T-helper 9 cell (primary cell): ENCODE results near the gene LCE5A.
"Not testable (repeated sequence)": the region's sequence is repeated elsewhere in the genome, so short reads cannot be mapped to it uniquely, and the experiment has no call there.

Experiments used
- DNase-seq: peaks from one replicate; pipeline ENCODE4 v3.0.0-alpha.2; 2020

The LCE5A gene

GRCh38 chr1:152517237-152517811 lies 6.7 kb downstream of the LCE5A start:
- DNase-seq = no peak

GRCh38 chr1:152519851-152520250 lies 9.2 kb downstream of the LCE5A start:
- DNase-seq = no peak

- no peak for DNase-seq
Observed at GRCh38 chr1:152520561-152521090, 10.0 kb downstream of the LCE5A start.

- DNase-seq = no peak
Observed at GRCh38 chr1:152525080-152525641, 14.6 kb downstream of the LCE5A start.

GRCh38 chr1:152533327-152533938 lies 22.8 kb downstream of the LCE5A start:
- no peak for DNase-seq

- no peak for DNase-seq
Observed at GRCh38 chr1:152535774-152536173, 25.2 kb downstream of the LCE5A start.

GRCh38 chr1:152537496-152537895 lies 26.9 kb downstream of the LCE5A start:
- no peak for DNase-seq

GRCh38 chr1:152539901-152540300 lies 29.3 kb downstream of the LCE5A start:
- no peak for DNase-seq

- DNase-seq = no peak
Observed at GRCh38 chr1:152543820-152544219, 33.2 kb downstream of the LCE5A start.

- DNase-seq = no peak
Observed at GRCh38 chr1:152546704-152547103, 36.1 kb downstream of the LCE5A start.

- DNase-seq = not testable (repeated sequence)
Observed at GRCh38 chr1:152548358-152548757, 37.8 kb downstream of the LCE5A start.
